Right renal pelvis (tissue), 4 donors: ENCODE results near the gene ACY1. TPM values are rescaled to one million over a fixed set of nuclear protein-coding genes. Genes with fewer than 3 reads are reported as not detected.
"Not testable (repeated sequence)": the region's sequence is repeated elsewhere in the genome, so short reads cannot be mapped to it uniquely, and the experiment has no call there.

Experiments
- DNase-seq, 4 donors: peaks; one replicate each; pipeline ENCODE4 v3.0.0-alpha.2; 2013; ENCODE audit warnings: low read depth in 4 of 4, low spot score in 3 of 4, missing footprints in 1 of 4
- polyA plus RNA-seq, 4 donors: library from polyadenylated mRNA; unstranded; fragments of 120-200 nt; gene quantifications; one replicate each; pipeline ENCODE4 v1.2.1, GENCODE V29; 2013; ENCODE audit not compliant: insufficient read length in 4 of 4

The ACY1 gene
- polyA plus RNA-seq, 4 donors, result 102 to 142 (median 115) TPM

- DNase-seq, result no peak
These were observed 39.9 kb downstream of the ACY1 start for GRCh38 chr3:52023101-52023770.

- DNase-seq, result no peak
These were observed 40.8 kb downstream of the ACY1 start for GRCh38 chr3:52023860-52024764.

- DNase-seq, result no peak
These were observed 41.6 kb downstream of the ACY1 start for GRCh38 chr3:52024765-52025452.

- no peak for DNase-seq
These were observed 42.1 kb downstream of the ACY1 start for GRCh38 chr3:52025453-52025852.

GRCh38 chr3:52026041-52026440 is 42.7 kb downstream of the ACY1 start:
- no peak for DNase-seq

GRCh38 chr3:52028572-52028971 is 45.2 kb downstream of the ACY1 start:
- no peak for DNase-seq

- no peak for DNase-seq
These were observed 45.7 kb downstream of the ACY1 start for GRCh38 chr3:52029053-52029452.

- no peak for DNase-seq
These were observed 46.2 kb downstream of the ACY1 start for GRCh38 chr3:52029535-52029934.

- DNase-seq, result no peak
These were observed 47.5 kb downstream of the ACY1 start for GRCh38 chr3:52030714-52031310.

GRCh38 chr3:52031896-52032295 is 48.6 kb downstream of the ACY1 start:
- DNase-seq, result no peak

GRCh38 chr3:52032702-52033408 is 49.5 kb downstream of the ACY1 start:
- no peak for DNase-seq

- DNase-seq, result not testable (repeated sequence)
These were observed 50.4 kb downstream of the ACY1 start for GRCh38 chr3:52033748-52034147.

- no peak for DNase-seq
These were observed 50.9 kb downstream of the ACY1 start for GRCh38 chr3:52034212-52034611.

- DNase-seq, result no peak
These were observed 51.3 kb downstream of the ACY1 start for GRCh38 chr3:52034651-52035050.

- DNase-seq, result no peak
These were observed 52.9 kb downstream of the ACY1 start for GRCh38 chr3:52036222-52036694.

- DNase-seq, result no peak
These were observed 53.5 kb downstream of the ACY1 start for GRCh38 chr3:52036829-52037228.

GRCh38 chr3:52037291-52037690 is 54.0 kb downstream of the ACY1 start:
- no peak for DNase-seq

- DNase-seq, result no peak
These were observed 54.9 kb downstream of the ACY1 start for GRCh38 chr3:52038227-52038626.
